COR-L47 (cell line): ENCODE data around the gene OGDH.
"Not testable (repeated sequence)": the region's sequence is repeated elsewhere in the genome, so short reads cannot be mapped to it uniquely, and the experiment has no call there.

ENCODE experiments used
- DNase-seq: peaks from one replicate; lab custom pipeline; 2025; lab: John Stamatoyannopoulos, UW

OGDH gene

DNA sequence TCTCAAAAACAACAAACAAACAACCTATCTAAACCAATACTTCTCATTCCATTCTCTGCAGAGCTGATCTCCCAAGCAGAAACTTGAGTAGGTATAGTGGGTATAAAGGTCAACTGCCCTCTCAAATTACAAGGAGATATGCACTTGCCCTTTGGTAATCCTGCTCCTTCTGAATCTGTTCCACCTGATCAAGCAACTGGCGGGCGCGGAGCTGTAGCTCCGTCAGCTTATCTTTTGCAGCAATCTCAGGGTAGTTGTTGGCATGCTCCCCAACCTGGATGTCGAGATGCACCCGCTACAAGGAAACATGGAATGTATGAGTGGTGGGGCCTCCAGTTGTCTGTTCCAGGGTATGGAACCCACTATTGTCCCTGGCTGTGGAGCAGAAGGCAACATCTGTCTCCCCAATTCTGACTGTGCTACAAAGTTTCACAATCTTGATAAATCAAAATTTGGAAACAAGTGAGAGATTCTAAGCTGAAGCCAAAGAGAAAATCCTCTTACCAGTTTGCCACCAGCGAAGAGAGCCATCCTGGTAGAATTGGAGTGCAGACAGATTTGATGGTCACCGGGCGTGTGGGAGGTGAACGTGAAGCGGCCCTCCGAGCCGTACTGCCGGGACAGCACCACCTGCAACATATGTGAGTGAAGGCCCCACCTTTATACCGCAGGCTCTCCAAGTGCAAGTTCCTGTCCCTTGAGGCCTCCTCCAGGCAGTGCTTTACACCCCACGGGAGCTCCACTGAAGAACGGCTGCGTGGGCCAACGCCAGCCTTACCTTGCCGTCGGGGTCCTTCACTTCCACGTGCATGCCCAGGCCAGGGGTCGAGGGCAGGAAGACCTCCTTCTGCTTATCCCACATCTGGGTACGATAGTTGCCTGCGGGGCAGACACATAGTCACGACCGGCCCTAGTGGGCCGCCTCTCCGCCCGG, 25.2 kb upstream of the OGDH start:
- no peak for DNase-seq

DNA sequence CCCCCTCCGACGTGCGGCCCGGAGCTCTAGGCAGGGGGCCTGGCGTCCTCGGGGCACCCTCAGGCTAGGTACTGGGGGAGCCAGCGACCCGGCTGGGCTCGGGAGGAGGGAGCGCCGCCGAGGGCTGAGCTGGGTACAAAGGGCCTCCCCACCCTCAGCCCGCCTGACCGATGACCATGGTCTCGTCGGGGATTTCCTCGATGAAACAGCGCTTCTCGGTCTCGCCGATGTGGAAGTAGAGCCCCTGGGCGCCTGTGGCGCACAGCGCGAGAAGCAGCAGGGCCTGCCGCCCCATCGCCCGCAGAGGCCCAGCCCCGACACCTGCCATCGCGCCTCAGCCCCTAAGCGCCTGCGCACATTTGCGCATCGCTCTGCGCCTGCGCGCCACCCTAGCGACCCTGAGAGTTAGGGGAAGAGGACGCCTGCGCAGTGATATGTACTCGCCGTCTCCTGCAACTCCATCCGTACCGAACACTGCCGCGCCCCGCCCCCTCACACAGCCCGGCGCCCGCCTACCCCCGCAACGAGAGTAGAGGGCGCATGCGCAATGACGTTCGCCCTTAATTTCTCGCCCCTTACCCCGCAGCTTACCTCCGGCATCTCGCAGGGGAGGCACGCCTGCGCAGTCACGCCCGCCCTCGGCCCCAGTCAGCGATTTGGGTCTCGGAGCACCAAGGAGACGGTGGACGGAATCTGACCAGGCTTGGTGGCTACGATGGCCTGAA, 24.4 kb upstream of the OGDH start, which contains the start of gene TMED4:
Gene TMED4, minus strand, starts transcription at position 353 of the 725 bp plus-strand sequence. Its CDS starts 25 bp downstream, at position 328.
- peak; percentile 99 for DNase-seq

DNA sequence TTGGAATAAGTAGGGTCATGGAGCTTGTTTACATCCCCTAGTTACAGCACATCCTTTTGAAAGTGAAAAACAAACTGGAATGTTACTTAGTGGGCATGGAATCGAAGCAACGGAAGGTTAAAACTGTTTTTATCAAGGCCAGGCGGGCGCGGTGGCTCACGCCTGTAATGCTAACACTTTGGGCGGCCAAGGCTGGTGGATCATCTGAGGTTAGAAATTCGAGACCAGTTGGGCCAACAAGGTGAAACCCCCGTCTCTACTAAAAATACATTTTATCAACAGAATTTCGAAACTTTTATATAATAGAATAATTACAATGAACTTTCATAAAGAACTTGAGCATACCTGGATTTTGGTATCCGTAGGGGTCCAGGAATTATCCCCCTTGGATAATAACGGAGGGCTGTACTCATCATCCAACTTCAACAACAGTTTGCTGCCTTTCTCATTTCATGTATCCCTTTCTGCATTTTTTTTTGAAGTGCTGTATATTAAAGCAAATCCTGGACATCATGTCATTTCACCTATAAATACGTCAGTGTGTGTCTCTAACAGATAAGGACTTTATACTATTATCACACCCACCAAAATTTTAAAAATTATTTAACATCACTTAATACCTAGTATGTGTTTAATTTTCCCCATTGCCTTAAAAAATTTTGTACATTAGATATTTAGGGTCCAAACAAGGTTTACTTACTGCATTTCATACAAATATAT, 23.1 kb upstream of the OGDH start:
- DNase-seq = no peak

DNA sequence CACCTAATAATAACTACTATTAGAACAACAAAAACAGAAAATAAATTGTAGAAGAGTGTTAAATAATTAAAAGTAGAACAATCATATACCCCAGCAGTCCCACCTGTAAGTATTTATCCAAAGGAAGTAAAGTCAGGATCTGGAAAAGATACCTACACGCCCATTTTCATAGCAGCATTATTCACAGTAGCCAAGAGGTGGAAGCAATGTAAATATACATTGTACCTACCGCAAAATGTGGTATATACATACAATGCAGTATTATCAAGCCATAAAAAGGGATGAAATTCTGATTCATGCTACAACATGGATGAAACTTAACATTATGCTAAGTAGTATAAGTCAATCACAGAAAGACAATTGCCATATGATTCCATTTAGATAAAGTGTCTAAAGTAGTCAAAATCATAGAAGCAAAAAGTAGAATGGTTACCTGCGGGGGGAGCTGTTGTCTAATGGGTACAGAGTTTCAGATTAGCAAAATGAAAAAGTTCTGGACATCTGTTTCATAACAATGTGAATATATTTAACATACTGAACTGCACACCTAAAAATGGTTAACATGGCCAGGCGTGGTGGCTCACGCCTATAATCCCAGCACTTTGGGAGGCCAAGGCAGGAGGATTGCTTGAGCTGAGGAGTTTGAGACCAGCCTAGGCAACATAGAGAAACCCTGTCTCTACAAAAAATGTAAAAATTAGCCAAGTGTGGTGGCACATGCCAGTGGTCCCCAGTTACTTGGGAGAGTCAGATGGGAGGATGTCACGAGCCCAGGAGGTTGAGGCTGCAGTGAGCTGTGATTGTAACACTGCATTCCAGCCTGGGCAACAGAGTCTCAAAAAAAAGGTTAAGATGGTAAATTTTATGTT, 18.4 kb upstream of the OGDH start:
- DNase-seq = peak; percentile 56

DNA sequence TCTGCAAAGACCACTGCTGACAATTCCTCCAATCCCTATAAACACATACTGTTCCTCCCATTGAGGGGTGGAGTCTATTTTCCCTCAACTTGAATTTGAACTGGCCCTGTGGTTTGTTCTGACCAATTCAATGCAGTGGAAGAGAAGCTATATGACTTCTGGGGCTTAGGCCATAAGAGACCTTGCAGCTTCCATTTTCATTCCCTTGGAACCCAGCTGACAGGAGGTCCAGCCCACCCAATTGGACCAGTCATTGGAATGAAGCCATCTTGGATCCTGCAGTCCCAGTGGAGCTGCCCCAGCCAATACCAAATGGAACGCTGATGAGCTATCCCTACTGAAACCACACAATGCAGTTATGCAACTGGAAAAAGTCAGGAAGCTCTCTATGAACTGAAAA, 15.5 kb upstream of the OGDH start:
- no peak for DNase-seq

DNA sequence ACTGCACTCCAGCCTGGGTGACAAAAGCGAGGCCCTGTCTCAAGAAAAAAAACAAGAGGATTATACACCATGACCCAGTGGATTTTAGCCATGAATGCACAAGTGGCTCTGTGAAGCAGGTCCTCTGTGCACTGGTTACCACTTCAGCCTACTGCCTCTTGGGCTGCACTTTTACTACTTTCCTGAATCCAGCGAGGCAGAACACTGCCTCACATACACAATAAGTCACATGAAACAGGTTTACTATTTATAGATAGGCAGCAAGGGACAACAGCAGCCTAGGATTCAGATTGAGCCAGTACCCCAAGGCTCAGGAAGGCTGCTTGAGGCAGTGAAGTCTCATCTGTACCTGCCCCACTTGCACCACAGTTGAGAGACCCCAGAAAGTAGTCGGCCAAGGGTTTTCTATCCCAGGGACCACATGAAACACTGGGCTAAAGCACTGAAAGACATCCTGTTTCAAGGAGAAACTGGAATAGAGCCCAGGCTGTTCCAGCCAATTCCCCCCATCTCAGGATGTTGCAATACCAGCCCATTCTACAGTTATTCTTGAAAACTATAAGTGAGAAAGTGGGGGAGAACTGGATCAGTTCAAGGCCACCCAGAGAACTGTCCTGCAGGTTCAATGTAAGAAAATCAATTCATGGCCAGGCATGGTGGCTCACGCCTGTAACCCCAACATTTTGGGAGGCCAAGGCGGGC, 10.3 kb upstream of the OGDH start:
- no peak for DNase-seq

DNA sequence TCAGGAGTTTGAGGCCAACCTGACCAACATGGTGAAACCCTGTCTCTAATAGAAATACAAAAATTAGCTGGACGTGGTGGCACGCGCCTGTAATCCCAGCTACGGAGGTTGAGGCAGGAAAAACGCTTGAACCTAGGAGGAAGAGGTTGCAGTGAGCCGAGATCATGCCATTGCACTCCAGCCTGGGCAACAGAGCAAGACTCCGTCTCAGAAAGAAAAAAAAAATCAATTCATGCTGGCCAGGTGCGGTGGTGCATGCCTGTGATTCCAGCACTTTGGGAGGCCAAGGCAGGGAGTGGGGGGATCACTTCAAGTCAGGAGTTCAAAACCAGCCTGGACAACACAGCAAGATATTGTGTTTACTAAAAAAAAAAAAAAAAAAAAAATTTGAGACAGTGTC, 9.2 kb upstream of the OGDH start:
- not testable (repeated sequence) for DNase-seq

DNA sequence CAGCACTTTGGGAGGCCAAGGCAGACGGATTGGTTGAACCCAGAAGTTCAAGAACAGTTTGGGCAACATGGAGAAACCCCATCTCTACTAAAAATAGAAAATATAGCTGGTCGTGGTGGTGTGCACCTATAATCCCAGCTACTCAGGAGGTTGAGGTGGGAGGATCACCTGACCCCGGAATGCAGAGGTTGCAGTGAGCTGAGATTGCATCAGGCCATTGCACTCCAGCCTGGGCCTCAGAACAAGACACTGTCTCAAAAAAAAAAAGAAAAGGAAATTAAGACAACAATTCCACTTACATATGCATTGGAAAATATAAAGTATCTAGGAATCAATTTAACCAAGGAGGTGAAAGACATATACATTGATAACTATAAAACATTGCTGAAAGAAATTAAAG, 7.2 kb upstream of the OGDH start:
- no peak for DNase-seq

DNA sequence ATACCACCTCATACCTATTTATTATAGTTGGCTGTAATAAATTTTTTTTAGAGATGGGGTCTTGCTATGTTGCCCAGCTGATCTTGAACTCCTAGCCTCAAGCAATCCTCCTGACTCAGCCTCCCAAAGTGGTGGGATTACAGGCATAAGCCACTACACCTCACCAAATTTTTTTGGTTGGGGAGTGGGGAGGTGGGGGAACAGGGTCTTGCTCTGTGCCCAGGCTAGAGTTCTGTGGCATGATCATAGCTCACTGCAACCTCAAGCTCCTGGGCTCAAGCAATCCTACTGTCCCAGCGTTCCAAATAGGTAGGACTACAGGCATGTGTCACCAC, 3.9 kb upstream of the OGDH start:
- no peak for DNase-seq

DNA sequence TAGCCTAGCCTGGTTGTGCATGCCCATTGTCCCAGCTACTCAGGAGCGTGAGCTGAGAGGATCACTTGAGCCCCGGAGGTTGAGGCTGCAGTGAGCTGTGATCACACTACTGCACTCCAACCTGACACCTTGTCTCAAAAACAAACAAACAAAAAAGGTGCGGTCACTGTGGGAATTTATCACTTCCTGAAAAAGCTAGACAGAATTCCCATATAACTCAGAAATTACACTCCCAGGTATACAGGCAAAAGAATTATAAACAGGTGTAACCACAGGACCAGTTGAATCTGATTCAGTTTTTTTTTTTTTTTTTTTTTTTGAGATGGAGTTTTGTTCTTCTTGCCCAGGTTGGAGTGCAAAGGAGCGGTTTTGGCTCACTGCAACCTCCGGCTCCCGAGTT, 3.2 kb upstream of the OGDH start:
- no peak for DNase-seq

DNA sequence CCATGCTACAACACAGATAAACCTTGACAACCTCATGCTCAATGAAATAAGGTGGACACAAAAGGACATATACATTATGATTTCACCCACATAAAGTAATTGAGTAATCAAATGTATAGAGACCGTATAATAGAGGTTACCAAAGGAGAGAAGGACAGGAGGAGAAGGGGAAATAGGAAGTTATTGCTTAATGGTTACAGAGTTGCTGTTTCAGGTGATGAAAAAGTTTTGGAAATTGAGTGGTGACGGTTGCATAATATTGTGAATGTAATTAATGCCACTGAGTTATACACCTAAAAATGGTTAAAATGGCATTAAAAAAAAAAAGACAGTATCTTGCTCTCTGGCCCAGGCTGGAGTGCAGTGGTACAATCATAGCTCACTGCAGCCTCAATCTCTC, 1.5 kb upstream of the OGDH start:
- no peak for DNase-seq

DNA sequence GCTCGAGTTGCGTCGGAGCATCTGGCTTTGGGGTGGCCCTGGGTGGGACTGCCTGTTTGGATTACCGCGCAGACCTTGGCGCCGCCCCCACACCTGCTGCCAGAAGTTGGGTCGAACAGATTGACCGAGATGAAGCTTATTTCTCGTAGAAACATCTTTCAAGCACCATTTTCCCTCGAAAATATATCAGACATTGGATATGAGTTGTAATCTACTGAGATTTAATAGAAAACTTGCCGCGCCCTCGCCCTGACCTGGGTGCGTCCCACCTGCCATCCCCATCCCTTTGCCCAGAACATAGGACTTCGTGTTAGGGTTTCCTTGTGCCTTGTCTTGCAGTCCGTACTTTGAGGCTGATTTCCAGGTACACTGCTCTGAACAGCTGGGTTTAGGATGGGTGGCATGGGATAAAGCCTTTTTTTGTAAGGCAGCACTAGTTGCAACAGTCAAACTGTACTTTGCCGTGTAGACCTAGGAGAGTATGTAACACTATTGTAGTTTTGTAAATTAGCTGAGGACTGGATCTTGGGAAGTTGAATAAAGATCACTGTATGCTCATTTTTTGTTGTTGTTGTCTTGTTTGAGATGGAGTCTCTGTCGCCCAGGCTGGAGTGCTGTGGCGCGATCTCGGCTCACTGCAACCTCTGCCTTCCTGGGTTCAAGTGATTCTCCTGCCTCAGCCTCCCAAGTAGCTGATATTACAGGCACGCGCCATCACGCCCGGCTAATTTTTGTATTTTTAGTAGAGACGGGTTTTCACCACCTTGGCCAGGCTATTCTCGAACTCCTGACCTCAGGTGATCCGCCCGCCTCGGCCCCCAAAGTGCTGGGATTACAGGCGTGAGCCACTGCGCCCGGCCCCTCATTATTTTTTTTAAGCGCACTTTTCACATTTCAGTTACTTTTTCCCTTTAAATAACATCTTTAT, 978 bp downstream of the OGDH start:
- no peak for DNase-seq

DNA sequence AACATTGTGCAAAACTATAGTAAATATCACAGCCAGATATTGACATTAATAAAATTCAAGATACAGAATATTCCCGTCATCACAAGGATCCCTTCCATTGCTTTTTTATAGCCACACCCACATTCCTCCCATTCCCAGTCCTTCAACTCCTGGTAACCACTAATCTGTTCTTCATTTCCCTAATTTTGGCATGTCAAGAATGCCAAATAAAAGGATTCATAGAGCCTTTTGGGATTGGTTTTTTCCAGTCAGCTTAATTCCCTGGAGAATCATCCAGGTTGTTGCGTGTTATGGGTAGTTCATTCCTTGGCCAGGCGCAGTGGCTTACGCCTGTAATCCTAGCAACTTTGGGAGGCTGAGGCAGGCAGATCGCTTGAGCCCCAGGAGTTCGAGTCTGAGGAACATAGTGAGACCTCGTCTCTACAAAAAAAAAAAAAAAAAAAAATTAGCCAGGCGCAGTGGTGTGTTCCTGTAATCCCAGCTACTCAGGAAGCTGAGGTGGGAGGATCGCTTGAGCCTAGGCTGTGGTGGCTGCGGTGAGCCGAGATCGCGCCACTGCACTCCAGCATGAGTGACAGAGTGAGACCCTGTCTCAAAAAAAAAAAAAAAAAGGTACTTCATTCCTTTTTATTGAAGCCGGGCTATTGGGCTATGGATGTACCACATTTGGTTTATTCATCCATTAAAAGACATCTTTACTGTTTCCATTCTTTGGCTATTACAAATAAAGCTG, 2.7 kb downstream of the OGDH start:
- no peak for DNase-seq

DNA sequence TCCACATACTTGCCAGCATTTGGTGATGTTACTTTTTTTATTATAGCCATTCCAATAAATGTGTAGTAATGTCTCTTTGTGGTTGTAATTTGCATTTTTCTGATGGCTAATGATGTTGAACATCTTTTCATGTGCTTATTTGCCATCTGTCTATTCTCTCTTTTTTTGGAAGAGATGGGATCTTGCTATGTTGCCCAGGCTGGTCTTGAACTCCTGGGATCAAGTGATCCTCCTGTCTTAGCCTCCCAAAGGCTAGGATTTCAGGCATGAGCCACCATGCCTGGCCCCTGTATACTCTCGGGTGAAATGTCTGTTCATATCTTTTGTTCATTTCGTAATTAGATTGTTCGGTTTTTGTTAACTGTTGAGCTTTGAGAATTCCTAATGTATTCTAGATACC, 3.4 kb downstream of the OGDH start:
- no peak for DNase-seq

DNA sequence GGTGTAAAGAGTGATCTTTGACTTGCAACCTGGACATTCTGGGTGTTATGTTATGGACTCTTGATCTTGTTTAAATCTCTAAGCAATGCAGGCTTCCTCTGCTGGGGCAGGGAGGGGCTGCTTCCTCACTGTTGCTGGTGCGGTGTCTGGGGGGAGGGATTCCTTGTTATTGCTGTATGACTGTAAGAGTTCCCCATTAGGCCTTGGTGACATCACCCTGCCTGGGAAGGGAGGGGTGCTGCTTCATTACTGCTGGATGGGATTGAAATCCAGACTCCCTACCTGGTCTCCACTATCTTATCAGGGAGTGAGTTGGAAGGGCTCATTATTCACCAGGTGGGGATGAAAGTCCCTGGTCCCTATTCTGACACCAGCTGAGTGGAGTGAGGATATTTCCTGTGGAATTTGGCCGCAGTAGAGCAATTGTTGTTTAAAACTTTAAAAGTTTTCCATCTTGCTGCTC, 8.8 kb downstream of the OGDH start:
- DNase-seq = no peak

DNA sequence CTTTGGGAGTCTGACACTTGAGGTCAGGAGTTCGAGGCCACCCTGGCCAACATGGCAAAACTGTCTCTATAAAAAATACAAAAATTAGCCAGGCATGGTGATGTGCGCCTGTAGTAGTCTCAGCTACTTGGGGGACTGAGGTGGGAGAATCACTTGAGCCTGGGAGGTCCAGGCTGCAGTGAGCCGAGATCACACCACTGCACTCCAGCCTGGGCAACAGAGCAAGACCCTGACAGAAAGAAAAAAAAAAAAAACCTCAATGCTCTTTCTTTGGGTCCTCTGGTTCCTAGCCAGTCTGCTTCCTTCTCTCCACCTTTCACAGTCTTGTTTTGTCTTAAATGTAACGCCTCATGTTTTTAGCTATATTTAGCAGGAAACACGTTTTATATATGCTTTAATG, 9.4 kb downstream of the OGDH start:
- no peak for DNase-seq

DNA sequence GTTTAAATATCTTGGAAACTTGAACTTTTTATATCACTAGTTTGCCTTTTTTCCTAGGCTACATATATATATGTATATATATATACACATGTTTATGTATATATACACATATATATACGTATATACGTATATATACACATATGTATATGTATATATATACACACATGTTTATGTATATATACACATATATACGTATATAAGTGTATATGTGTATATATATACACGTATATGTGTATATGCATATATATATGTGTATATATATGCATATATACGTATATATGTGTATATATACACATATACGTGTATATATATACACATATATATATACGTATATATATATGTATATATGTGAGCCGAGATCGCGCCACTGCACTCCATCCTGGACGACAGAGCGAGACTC, 10.1 kb downstream of the OGDH start:
- DNase-seq = no peak

DNA sequence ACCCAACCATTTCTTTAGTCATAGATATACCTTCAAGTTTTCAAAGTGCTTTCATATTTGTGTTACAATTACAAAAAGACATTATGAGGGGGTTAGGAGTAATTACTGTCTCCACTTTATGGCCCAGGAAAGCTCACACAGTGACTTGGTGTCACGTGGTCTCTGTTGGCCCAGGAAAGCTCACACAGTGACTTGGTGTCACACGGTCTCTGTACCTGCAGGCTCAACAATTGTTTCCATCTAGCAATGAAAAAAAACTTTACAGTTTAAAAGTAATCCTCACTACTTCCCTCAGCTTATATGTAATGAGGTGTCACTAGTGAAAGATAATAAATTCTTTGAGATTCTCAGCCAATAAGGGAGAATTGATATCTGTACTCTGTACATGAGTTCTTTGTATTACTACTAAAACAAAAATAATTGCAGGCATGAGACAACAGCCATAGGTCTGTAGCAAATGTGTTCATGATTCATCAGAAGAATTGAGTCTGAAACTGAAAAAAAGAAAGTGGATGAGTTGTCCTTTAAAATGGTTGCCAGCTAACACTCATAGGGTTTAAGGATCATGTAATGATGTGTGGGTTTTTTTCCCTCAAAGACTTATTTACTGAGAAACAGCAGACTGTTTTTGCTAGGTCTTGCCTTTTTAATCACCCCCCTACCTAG, 10.9 kb downstream of the OGDH start:
- DNase-seq = no peak

DNA sequence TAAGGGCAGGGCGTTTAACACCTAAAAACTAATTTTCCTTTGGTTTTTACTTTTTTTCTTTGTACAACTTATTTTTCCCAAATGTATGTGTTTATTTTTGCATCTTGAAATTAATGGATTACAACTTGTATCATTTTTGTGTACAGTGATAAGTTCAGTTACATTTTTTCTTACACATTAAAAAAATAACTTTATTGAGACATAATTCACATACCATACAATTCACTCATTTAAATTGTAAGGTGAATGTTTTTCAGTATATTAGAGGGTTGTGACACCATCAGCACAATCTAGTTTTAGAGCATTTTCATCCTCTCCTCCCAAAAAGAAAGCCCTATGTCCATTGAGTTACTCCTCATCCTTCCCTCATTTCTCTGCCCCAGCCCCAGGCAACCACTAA, 11.6 kb downstream of the OGDH start:
- DNase-seq = no peak
